ENCODE results near the gene HIBADH. TPM values are rescaled to one million over a fixed set of nuclear protein-coding genes. Genes with fewer than 3 reads are reported as not detected.

The HIBADH gene
- total and polyA plus RNA-seq, 2 of the 4 experiments (the other 2 are of a cell fraction), result 36.6 to 52.5 TPM

DNA sequence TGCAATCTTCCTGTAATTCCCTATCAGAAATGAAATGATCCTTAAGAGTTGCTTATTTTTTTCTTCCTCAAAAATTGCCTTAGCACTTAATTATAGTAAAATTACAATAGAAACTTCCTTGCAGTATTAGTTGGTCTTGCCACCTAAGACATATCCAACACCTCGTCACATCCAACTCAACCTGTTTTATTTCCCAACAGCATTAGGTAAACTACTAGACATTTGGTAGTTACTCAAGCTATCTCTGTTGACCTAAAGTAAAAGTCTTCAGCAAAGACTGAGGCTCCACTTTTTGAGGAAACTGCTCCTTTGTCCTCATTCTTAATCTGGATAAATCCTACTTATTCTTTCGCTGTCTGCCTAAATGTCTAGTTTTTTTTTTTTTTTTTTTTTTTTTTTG is 20.4 kb downstream of the HIBADH start:
- Histone ChIP-seq H3K14ac (replicated peaks; ENCODE audit: low read depth, low read length) (no peak overlapping the region), H2BK15ac (ENCODE audit: low read depth, low read length) (no peak overlapping the region), H3K4ac (ENCODE audit: low read depth, low read length) (no peak overlapping the region), H4K20me1 (ENCODE audit: insufficient read depth, low read length) (no peaks in the 10 kb centered on the region), H2AK9ac (replicated peaks; ENCODE audit: low read depth, low read length, poor library complexity) (no peak overlapping the region), H3K4me1 (ENCODE audit: control insufficient read depth, insufficient read depth, low read length) (peaks cover 3% of the 10 kb centered on the region), H4K8ac (ENCODE audit: low read depth in 2 of 2, low read length in 2 of 2) (no peak overlapping the region), H3K79me1 (ENCODE audit: low read depth in 1 of 2, low read length in 2 of 2) (peaks cover 7 to 25% of the 10 kb centered on the region in 2 experiments; a peak in 2 of 4 replicates), H3K56ac (ENCODE audit: extremely low read depth, insufficient read depth, low read length) (no peak overlapping the region), H3K27me3 (ENCODE audit: control insufficient read depth, insufficient read depth, low read length) (no peaks in the 10 kb centered on the region), H3K4me3 (ENCODE audit: insufficient read depth, low read depth, low read length) (no peak overlapping the region), H4K91ac (ENCODE audit: insufficient read depth, low read depth, low read length) (no peak overlapping the region), H3K4me2 (ENCODE audit: low read depth, low read length) (no peak overlapping the region), H2BK120ac (ENCODE audit: low read depth, low read length) (no peak overlapping the region), H3K9me1 (ENCODE audit: insufficient read depth, low read length) (0 out of 2 replicates have a peak, but pooled peaks cover 3% of the 10 kb centered on the region), H3K9ac (ENCODE audit: low read depth, low read length) (no peak overlapping the region), H3K9me3 (ENCODE audit: control insufficient read depth, insufficient read depth, low read length) (no peaks in the 10 kb centered on the region), H3K18ac (ENCODE audit: low read depth, low read length) (no peak overlapping the region), H2AK5ac (ENCODE audit: low read depth, low read length) (no peak overlapping the region), H3K27ac (ENCODE audit: insufficient read depth, low read length) (no peak overlapping the region), H2BK20ac (ENCODE audit: low read depth, low read length) (no peak overlapping the region), H3K23ac (ENCODE audit: low read depth, low read length) (no peak overlapping the region), H3K36me3 (ENCODE audit: control insufficient read depth, insufficient read depth, low read length) (peaks cover 4% of the 10 kb centered on the region; the same call in 1 of the 2 replicates), H2BK5ac (ENCODE audit: low read depth, low read length, poor library complexity, severe bottlenecking) (no peak overlapping the region), H4K5ac (ENCODE audit: low read depth, low read length) (no peak overlapping the region), H2AFZ (replicated peaks; ENCODE audit: low read length, poor library complexity) (no peak overlapping the region)
- no CpG with 5 or more reads among the region's 2 CpGs for WGBS, 2 experiments (ENCODE audit: extremely low coverage in 2 of 2, insufficient read length in 1 of 2)
- BruUV-seq (replicated peaks), result no TSS peak
- dilution Hi-C loops (cut with HindIII; ENCODE audit: low sequenced_read_pairs, unreplicated experiment), result no loop called here
- POLR2A ChIA-PET (ENCODE audit: unreplicated experiment), result interaction anchor here (0.7 kb wide), 1 partner anchor 52 kb away, joined by 9 read pairs; no protein-coding TSS in a partner anchor
- in situ Hi-C loops (cut with MboI; ENCODE audit: low sequenced_read_pairs), result no loop called here
- ATAC-seq (ENCODE audit: low read depth), result no peak
- intact Hi-C loops (cut with micrococcal nuclease), result no loop called here
- CTCF ChIA-PET, result no interaction called here
- TF ChIP-seq RAD21 (IDR thresholded peaks at IDR 0.05; ENCODE audit: low read length) (no peak), BHLHE40 (IDR thresholded peaks at IDR 0.05; ENCODE audit: low read depth, low read length) (no peak), MAFK (IDR thresholded peaks at IDR 0.05; ENCODE audit: low read depth, low read length) (no peak), SMC3 (IDR thresholded peaks at IDR 0.05; ENCODE audit: low read depth, low read length) (no peak), CHD1 (IDR thresholded peaks at IDR 0.05; ENCODE audit: low read depth, low read length) (no peak), POLR2A (IDR thresholded peaks at IDR 0.05; ENCODE audit: low read depth, low read length) (no peak), RCOR1 (IDR thresholded peaks at IDR 0.05; ENCODE audit: insufficient replicate concordance, low read length) (no peak), NFE2L2 (IDR thresholded peaks at IDR 0.05; ENCODE audit: low read depth, low read length) (no peak)
- TF ChIP-seq, protein P1, sequence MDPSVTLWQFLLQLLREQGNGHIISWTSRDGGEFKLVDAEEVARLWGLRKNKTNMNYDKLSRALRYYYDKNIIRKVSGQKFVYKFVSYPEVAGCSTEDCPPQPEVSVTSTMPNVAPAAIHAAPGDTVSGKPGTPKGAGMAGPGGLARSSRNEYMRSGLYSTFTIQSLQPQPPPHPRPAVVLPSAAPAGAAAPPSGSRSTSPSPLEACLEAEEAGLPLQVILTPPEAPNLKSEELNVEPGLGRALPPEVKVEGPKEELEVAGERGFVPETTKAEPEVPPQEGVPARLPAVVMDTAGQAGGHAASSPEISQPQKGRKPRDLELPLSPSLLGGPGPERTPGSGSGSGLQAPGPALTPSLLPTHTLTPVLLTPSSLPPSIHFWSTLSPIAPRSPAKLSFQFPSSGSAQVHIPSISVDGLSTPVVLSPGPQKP (IDR thresholded peaks at IDR 0.05; ENCODE audit: borderline replicate concordance, low read depth, low read length), result no peak
- TF ChIP-seq, protein P2, sequence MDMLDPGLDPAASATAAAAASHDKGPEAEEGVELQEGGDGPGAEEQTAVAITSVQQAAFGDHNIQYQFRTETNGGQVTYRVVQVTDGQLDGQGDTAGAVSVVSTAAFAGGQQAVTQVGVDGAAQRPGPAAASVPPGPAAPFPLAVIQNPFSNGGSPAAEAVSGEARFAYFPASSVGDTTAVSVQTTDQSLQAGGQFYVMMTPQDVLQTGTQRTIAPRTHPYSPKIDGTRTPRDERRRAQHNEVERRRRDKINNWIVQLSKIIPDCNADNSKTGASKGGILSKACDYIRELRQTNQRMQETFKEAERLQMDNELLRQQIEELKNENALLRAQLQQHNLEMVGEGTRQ (IDR thresholded peaks at IDR 0.05; ENCODE audit: low read depth, low read length), result no peak
- no peak for DNase-seq

Measured in IMR-90 (cell line).